Mesothelial cell of epicardium (in vitro differentiated cells): ENCODE measurements around the gene GCDH. TPM values are rescaled to one million over a fixed set of nuclear protein-coding genes. Genes with fewer than 3 reads are reported as not detected.
"Not testable (repeated sequence)": the region's sequence is repeated elsewhere in the genome, so short reads cannot be mapped to it uniquely, and the experiment has no call there.

ENCODE experiments used
- DNase-seq, 2 experiments: peaks; one replicate each; pipeline ENCODE4 v3.0.0; 2021; ENCODE audit warnings: low spot score in 2 of 2; ENCODE audit not compliant: unreplicated experiment in 2 of 2
- H3K27ac Mint-ChIP-seq: 2 replicates; pipeline ENCODE4 v1.8.0; 2021; ENCODE audit warnings: mixed read lengths
- H3K27me3 Mint-ChIP-seq: 2 replicates; pipeline ENCODE4 v1.8.0; 2021; ENCODE audit warnings: low read depth, mixed read lengths
- H3K36me3 Mint-ChIP-seq: 2 replicates; pipeline ENCODE4 v1.8.0; 2021; ENCODE audit warnings: mixed read lengths
- H3K4me1 Mint-ChIP-seq: 2 replicates; pipeline ENCODE4 v1.8.0; 2021; ENCODE audit warnings: mixed read lengths
- H3K4me3 Mint-ChIP-seq: 2 replicates; pipeline ENCODE4 v1.8.0; 2021; ENCODE audit warnings: mild to moderate bottlenecking, moderate library complexity, mixed read lengths
- H3K9me3 Mint-ChIP-seq: 2 replicates; pipeline ENCODE4 v1.8.0; 2021; ENCODE audit warnings: mixed read lengths
- total RNA-seq: library from RNA; stranded (reverse); gene quantifications from 3 replicates; pipeline ENCODE4 v1.2.1, GENCODE V29; 2021
- TF ChIP-seq, protein P1 (sequence below): fragments of 200-600 bp; sonication (generic); IDR thresholded peaks from one replicate; pipeline ENCODE4 v1.5.0; 2021; ENCODE audit warnings: antibody characterized with exemption; ENCODE audit not compliant: unreplicated experiment

GCDH gene
- 29.7 to 31.5 TPM (median 30.2 TPM) in 3 replicates for total RNA-seq

DNA sequence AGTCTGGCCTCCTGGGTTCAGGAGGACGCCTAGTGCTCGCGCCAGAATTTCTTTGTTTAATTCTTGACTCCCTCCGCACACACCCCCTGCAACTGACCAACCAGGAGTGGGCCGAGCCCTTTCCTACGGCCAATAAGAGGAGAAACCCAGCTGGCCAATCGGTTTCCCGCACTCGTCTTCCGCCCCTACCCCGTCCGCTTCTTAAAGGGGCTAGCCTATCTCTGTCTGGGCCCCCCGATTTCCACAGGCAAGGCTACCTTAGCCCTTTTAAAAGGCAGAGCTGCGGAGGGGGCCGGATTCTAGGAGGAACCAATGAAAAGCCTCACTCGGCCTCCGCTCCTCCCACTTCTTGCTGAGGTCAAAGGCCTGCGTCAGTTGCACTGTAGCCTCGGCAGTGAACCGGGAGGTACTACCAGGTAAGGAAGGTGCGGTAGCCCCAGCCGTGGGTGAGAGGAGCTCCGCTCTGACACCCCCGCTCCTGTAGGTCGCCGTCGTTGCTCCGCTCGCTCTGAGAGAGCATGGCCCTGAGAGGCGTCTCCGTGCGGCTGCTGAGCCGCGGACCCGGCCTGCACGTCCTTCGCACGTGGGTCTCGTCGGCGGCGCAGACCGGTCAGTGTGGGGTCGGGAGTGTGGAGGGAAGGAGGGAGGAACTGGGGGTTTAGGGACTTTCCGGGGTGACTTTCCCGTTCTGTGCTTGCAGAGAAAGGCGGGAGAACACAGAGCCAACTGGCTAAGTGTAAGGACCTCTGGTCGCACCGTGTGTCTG, at the start of gene GCDH:
TSS of gene GCDH (plus strand) at position 374 of the 766 bp plus-strand sequence. CDS start at position 519, 145 bp downstream.
- Mint-ChIP-seq H3K9me3 (no peaks in the 10 kb centered on the region), H3K36me3 (peaks cover 6% of the 10 kb centered on the region), H3K27me3 (peaks cover 20% of the 10 kb centered on the region), H3K4me1 (peaks cover 22% of the 10 kb centered on the region), H3K4me3 (peak within 1 kb of the TSS; percentile 91), H3K27ac (peak within 1 kb of the TSS; percentile 84)
- peak; percentile 84 to 89 for DNase-seq
- TF ChIP-seq, protein P1, sequence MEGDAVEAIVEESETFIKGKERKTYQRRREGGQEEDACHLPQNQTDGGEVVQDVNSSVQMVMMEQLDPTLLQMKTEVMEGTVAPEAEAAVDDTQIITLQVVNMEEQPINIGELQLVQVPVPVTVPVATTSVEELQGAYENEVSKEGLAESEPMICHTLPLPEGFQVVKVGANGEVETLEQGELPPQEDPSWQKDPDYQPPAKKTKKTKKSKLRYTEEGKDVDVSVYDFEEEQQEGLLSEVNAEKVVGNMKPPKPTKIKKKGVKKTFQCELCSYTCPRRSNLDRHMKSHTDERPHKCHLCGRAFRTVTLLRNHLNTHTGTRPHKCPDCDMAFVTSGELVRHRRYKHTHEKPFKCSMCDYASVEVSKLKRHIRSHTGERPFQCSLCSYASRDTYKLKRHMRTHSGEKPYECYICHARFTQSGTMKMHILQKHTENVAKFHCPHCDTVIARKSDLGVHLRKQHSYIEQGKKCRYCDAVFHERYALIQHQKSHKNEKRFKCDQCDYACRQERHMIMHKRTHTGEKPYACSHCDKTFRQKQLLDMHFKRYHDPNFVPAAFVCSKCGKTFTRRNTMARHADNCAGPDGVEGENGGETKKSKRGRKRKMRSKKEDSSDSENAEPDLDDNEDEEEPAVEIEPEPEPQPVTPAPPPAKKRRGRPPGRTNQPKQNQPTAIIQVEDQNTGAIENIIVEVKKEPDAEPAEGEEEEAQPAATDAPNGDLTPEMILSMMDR = no peak

- Mint-ChIP-seq H3K27me3 (peaks cover 69% of the 10 kb centered on the region), H3K27ac (no peak overlapping the region), H3K4me1 (peaks cover 14% of the 10 kb centered on the region), H3K4me3 (no peak overlapping the region), H3K9me3 (no peaks in the 10 kb centered on the region), H3K36me3 (no peaks in the 10 kb centered on the region)
- TF ChIP-seq, protein P1 = no peak
- no peak for DNase-seq
Measured at GRCh38 chr19:12842511-12842910, 48.4 kb upstream of the GCDH start.

- H3K27ac Mint-ChIP-seq = no peak overlapping the region
- DNase-seq = no peak
- H3K27me3 Mint-ChIP-seq = peaks cover 63% of the 10 kb centered on the region
- H3K4me1 Mint-ChIP-seq = peaks cover 16% of the 10 kb centered on the region
- no peaks in the 10 kb centered on the region for H3K36me3 Mint-ChIP-seq
- no peaks in the 10 kb centered on the region for H3K9me3 Mint-ChIP-seq
- H3K4me3 Mint-ChIP-seq = no peak overlapping the region
- TF ChIP-seq, protein P1 = no peak
Measured at GRCh38 chr19:12843328-12843727, 47.6 kb upstream of the GCDH start.

- Mint-ChIP-seq H3K36me3 (no peaks in the 10 kb centered on the region), H3K4me1 (peaks cover 16% of the 10 kb centered on the region), H3K4me3 (no peak overlapping the region), H3K27ac (no peak overlapping the region), H3K27me3 (peaks cover 56% of the 10 kb centered on the region), H3K9me3 (no peaks in the 10 kb centered on the region)
- no peak for DNase-seq
- TF ChIP-seq, protein P1 = no peak
Measured at GRCh38 chr19:12843999-12844732, 46.8 kb upstream of the GCDH start.

GRCh38 chr19:12846613-12847012, 44.3 kb upstream of the GCDH start:
- not testable (repeated sequence) for DNase-seq, H3K9me3 Mint-ChIP-seq
- H3K27me3 Mint-ChIP-seq = peaks cover 32% of the 10 kb centered on the region

More at GRCh38 chr19:12846613-12847012, 44.3 kb upstream of the GCDH start:
- not testable (repeated sequence) for H3K4me1 Mint-ChIP-seq, H3K27ac Mint-ChIP-seq, H3K4me3 Mint-ChIP-seq, H3K36me3 Mint-ChIP-seq
